ENCODE measurements around the gene KPNA5.

- TF ChIP-seq POLR2A (IDR thresholded peaks at IDR 0.05) = no peak
- no peak for TF ChIP-seq CTCF (IDR thresholded peaks at IDR 0.05)
Observed at GRCh38 chr6:116741571-116741970, 60.6 kb downstream of the KPNA5 start.

Measured in right lobe of liver (tissue), 4 donors.